Measurements from ENCODE around the gene ZCCHC7. TPM values are rescaled to one million over a fixed set of nuclear protein-coding genes. Genes with fewer than 3 reads are reported as not detected.

Gene ZCCHC7
- total RNA-seq, 1 donor from 2014 or later = 21.7 TPM

GRCh38 chr9:37297592-37297991, 177.2 kb downstream of the ZCCHC7 start:
- Mint-ChIP-seq H3K27me3 (ENCODE audit: low read depth, unreplicated experiment) (no peaks in the 10 kb centered on the region), H3K4me3 (ENCODE audit: unreplicated experiment) (no peak overlapping the region), H3K9me3 (ENCODE audit: unreplicated experiment) (no peaks in the 10 kb centered on the region), H3K4me1 (ENCODE audit: low read depth, unreplicated experiment) (peaks cover 25% of the 10 kb centered on the region), H3K36me3 (ENCODE audit: low read depth, unreplicated experiment) (peaks cover 2% of the 10 kb centered on the region), H3K27ac (ENCODE audit: unreplicated experiment) (no peak overlapping the region)
- no peaks in the 10 kb centered on the region for H3K27me3 ChIP-seq (ENCODE audit: insufficient read depth, low read length)
- H3K4me3 ChIP-seq (ENCODE audit: insufficient read depth, low read depth, low read length) = no peak overlapping the region
- DNase-seq (ENCODE audit: low read depth) (no peak), FAIRE-seq (no peak)
- no peaks in the 10 kb centered on the region for H3K9me3 ChIP-seq (ENCODE audit: insufficient read depth, low read depth, low read length)
- no peaks in the 10 kb centered on the region for H3K36me3 ChIP-seq (ENCODE audit: insufficient read depth, low read length)
- H3K4me2 ChIP-seq (ENCODE audit: low read length) = no peak overlapping the region
- no peak overlapping the region for H2AFZ ChIP-seq (ENCODE audit: low read depth, low read length)
- H3K9ac ChIP-seq (ENCODE audit: low read length) = no peak overlapping the region
- TF ChIP-seq CTCF (IDR thresholded peaks at IDR 0.05; ENCODE audit: insufficient read depth, low read depth, low read length) (no peak), EZH2 (IDR thresholded peaks at IDR 0.05; ENCODE audit: insufficient read depth, low read length) (no peak)
- H3K79me2 ChIP-seq (ENCODE audit: insufficient read depth, low read length) = peaks cover 12% of the 10 kb centered on the region
- H3K27ac ChIP-seq (ENCODE audit: low read depth, low read length) = no peak overlapping the region
- H3K4me1 ChIP-seq (ENCODE audit: insufficient read depth, low read length) = peaks cover 4% of the 10 kb centered on the region
- no peaks in the 10 kb centered on the region for H4K20me1 ChIP-seq (ENCODE audit: insufficient read depth, low read length)

GRCh38 chr9:37300620-37301019, 180.2 kb downstream of the ZCCHC7 start:
- Histone ChIP-seq H3K4me3 (ENCODE audit: insufficient read depth, low read depth, low read length) (no peak overlapping the region), H3K36me3 (ENCODE audit: insufficient read depth, low read length) (no peaks in the 10 kb centered on the region), H3K79me2 (ENCODE audit: insufficient read depth, low read length) (peaks cover 8% of the 10 kb centered on the region), H3K4me1 (ENCODE audit: insufficient read depth, low read length) (peaks cover 4% of the 10 kb centered on the region), H4K20me1 (ENCODE audit: insufficient read depth, low read length) (no peaks in the 10 kb centered on the region), H2AFZ (ENCODE audit: low read depth, low read length) (no peak overlapping the region), H3K4me2 (ENCODE audit: low read length) (no peak overlapping the region), H3K9ac (ENCODE audit: low read length) (no peak overlapping the region), H3K9me3 (ENCODE audit: insufficient read depth, low read depth, low read length) (no peaks in the 10 kb centered on the region), H3K27me3 (ENCODE audit: insufficient read depth, low read length) (no peaks in the 10 kb centered on the region), H3K27ac (ENCODE audit: low read depth, low read length) (no peak overlapping the region)
- H3K4me1 Mint-ChIP-seq (ENCODE audit: low read depth, unreplicated experiment) = peaks cover 12% of the 10 kb centered on the region
- no peaks in the 10 kb centered on the region for H3K27me3 Mint-ChIP-seq (ENCODE audit: low read depth, unreplicated experiment)
- H3K9me3 Mint-ChIP-seq (ENCODE audit: unreplicated experiment) = no peaks in the 10 kb centered on the region
- H3K36me3 Mint-ChIP-seq (ENCODE audit: low read depth, unreplicated experiment) = peaks cover 2% of the 10 kb centered on the region
- DNase-seq (ENCODE audit: low read depth) (peak; percentile 30), FAIRE-seq (no peak)
- H3K27ac Mint-ChIP-seq (ENCODE audit: unreplicated experiment) = peak overlapping the region; percentile 96
- no peak for TF ChIP-seq CTCF (IDR thresholded peaks at IDR 0.05; ENCODE audit: insufficient read depth, low read depth, low read length)
- no peak for TF ChIP-seq EZH2 (IDR thresholded peaks at IDR 0.05; ENCODE audit: insufficient read depth, low read length)
- no peak overlapping the region for H3K4me3 Mint-ChIP-seq (ENCODE audit: unreplicated experiment)

- TF ChIP-seq CTCF (IDR thresholded peaks at IDR 0.05; ENCODE audit: insufficient read depth, low read depth, low read length) (no peak), EZH2 (IDR thresholded peaks at IDR 0.05; ENCODE audit: insufficient read depth, low read length) (no peak)
- no peak overlapping the region for H2AFZ ChIP-seq (ENCODE audit: low read depth, low read length)
These were observed 180.9 kb downstream of the ZCCHC7 start for GRCh38 chr9:37301042-37301853.

More at GRCh38 chr9:37301042-37301853, 180.9 kb downstream of the ZCCHC7 start:
- Mint-ChIP-seq H3K4me3 (ENCODE audit: unreplicated experiment) (no peak overlapping the region), H3K4me1 (ENCODE audit: low read depth, unreplicated experiment) (peaks cover 11% of the 10 kb centered on the region), H3K36me3 (ENCODE audit: low read depth, unreplicated experiment) (peaks cover 2% of the 10 kb centered on the region), H3K9me3 (ENCODE audit: unreplicated experiment) (no peaks in the 10 kb centered on the region), H3K27ac (ENCODE audit: unreplicated experiment) (peak overlapping the region; percentile 96), H3K27me3 (ENCODE audit: low read depth, unreplicated experiment) (no peaks in the 10 kb centered on the region)
- no peak for FAIRE-seq
- no peak overlapping the region for H3K27ac ChIP-seq (ENCODE audit: low read depth, low read length)
- peaks cover 8% of the 10 kb centered on the region for H3K79me2 ChIP-seq (ENCODE audit: insufficient read depth, low read length)
- H3K27me3 ChIP-seq (ENCODE audit: insufficient read depth, low read length) = no peaks in the 10 kb centered on the region
- peaks cover 4% of the 10 kb centered on the region for H3K4me1 ChIP-seq (ENCODE audit: insufficient read depth, low read length)
- H3K36me3 ChIP-seq (ENCODE audit: insufficient read depth, low read length) = no peaks in the 10 kb centered on the region
- DNase-seq (ENCODE audit: low read depth) = no peak
- no peak overlapping the region for H3K9ac ChIP-seq (ENCODE audit: low read length)
- H3K4me3 ChIP-seq (ENCODE audit: insufficient read depth, low read depth, low read length) = no peak overlapping the region
- no peaks in the 10 kb centered on the region for H4K20me1 ChIP-seq (ENCODE audit: insufficient read depth, low read length)
- H3K4me2 ChIP-seq (ENCODE audit: low read length) = no peak overlapping the region
- H3K9me3 ChIP-seq (ENCODE audit: insufficient read depth, low read depth, low read length) = no peaks in the 10 kb centered on the region

Data from astrocyte (in vitro differentiated cells and primary cell).